Natural killer cell (primary cell): ENCODE data around the gene EIF2B2. TPM values are rescaled to one million over a fixed set of nuclear protein-coding genes. Genes with fewer than 3 reads are reported as not detected.

Experiments used
- ATAC-seq, 3 donors: fragments of 150-1000 bp in 2 of 3; fragments of 200-7000 bp in 1 of 3; cut with Tn5 transposase; 1 replicate in 1 of 3; 2 replicates in 2 of 3; pipeline ENCODE4 v1.10.0; 2021; ENCODE audit warnings: mild to moderate bottlenecking in 2 of 3, moderate library complexity in 2 of 3
- DNase-seq, 2 donors: peaks; one replicate each; pipeline versions ENCODE4 v3.0.0 to v3.0.0-alpha.2; 2013 to 2021; ENCODE audit warnings: mixed read lengths in 1 of 2
- H3K27ac ChIP-seq: one replicate; pipeline ENCODE4 v1.5.1; 2013; ENCODE audit warnings: mild to moderate bottlenecking, low read length
- H3K27me3 ChIP-seq: one replicate; pipeline ENCODE4 v1.6.1; 2013; ENCODE audit warnings: low read length; ENCODE audit not compliant: control insufficient read depth, insufficient read depth
- H3K36me3 ChIP-seq: one replicate; pipeline ENCODE4 v1.6.1; 2013; ENCODE audit warnings: low read length; ENCODE audit not compliant: control insufficient read depth, insufficient read depth
- H3K4me1 ChIP-seq: one replicate; pipeline ENCODE4 v1.6.1; 2013; ENCODE audit warnings: low read length; ENCODE audit not compliant: control insufficient read depth, insufficient read depth
- H3K4me3 ChIP-seq: one replicate; pipeline ENCODE4 v1.5.1; 2013; ENCODE audit warnings: low read length
- H3K9me3 ChIP-seq: one replicate; pipeline ENCODE4 v1.6.1; 2013; ENCODE audit warnings: low read length; ENCODE audit not compliant: control insufficient read depth, insufficient read depth
- H3K27ac Mint-ChIP-seq, 2 donors: one replicate each; pipeline ENCODE4 v1.8.0; 2022; ENCODE audit warnings: mild to moderate bottlenecking in 2 of 2, mixed read lengths in 2 of 2, moderate library complexity in 1 of 2
- H3K27me3 Mint-ChIP-seq, 2 donors: one replicate each; pipeline ENCODE4 v1.8.0; 2022; ENCODE audit warnings: low read depth in 2 of 2, mixed read lengths in 2 of 2
- H3K36me3 Mint-ChIP-seq: one replicate; pipeline ENCODE4 v1.8.0; 2022; ENCODE audit warnings: mixed read lengths
- H3K4me1 Mint-ChIP-seq, 2 donors: one replicate each; pipeline ENCODE4 v1.8.0; 2022; ENCODE audit warnings: mixed read lengths in 2 of 2
- H3K4me3 Mint-ChIP-seq: one replicate; pipeline ENCODE4 v1.8.0; 2022; ENCODE audit warnings: mild to moderate bottlenecking, moderate library complexity, mixed read lengths
- H3K9me3 Mint-ChIP-seq, 2 donors: one replicate each; pipeline ENCODE4 v1.8.0; 2022; ENCODE audit warnings: mixed read lengths in 2 of 2
- WGBS: methylation state at CpG from one replicate; pipeline ENCODE4 v1.1.7; 2013; ENCODE audit warnings: missing lambda C conversion rate; ENCODE audit not compliant: insufficient coverage; 5-methylcytosine and 5-hydroxymethylcytosine counted together
- intact Hi-C: fragments of 100-400 bp; cut with micrococcal nuclease; formaldehyde crosslinking; loops from one replicate; pipeline ENCODE4 v1.14.2; 2022
- total RNA-seq, 4 donors: library from RNA; stranded (reverse); fragments of 120-200 nt in 1 of 4; gene quantifications; one replicate each; pipeline versions ENCODE4 v1.2.3 to v1.2.4, GENCODE V29; 2013 to 2022
- TF ChIP-seq, protein P1 (sequence below): fragments of 200-600 bp; IDR thresholded peaks from one replicate; pipeline ENCODE4 v1.8.0; 2022; ENCODE audit warnings: antibody characterized with exemption

Gene EIF2B2
- total RNA-seq, 3 donors from 2014 or later (not counting 1 experiment from before 2014, with no cell fraction given) = 22.2 to 45.1 (median 31.2) TPM

DNA sequence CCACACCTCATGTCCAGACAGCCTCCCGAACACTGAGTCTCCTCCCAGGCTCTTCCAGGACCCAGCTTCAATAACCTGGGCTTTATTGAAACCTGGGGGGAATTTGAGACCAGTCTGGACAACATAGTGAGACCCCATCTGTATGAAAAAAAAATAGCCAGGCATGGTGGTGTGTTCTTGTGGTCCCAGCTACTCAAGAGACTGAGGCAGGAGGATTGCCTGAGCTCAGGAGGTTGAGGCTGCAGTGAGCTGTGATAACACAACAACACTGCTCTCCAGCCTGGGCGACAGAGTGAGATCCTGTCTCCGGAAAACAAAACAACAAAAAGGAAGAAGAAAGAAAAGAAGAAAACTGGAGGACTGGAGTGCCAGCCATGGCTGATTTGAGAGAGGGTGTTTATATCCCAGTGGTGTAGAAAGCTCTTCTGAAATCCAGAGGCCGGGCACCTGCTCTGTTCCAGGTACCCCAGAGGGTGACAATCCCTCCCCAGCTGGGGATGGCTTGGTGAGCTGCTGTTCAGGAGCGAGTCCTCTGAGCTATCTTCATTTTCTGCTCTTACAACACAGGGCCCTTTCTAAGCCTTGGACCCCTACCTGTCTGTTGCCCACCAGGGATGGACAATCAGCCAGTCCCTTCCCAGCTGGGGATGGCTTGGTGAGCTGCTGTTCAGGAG is 41.3 kb upstream of the EIF2B2 start:
- TF ChIP-seq, protein P1, sequence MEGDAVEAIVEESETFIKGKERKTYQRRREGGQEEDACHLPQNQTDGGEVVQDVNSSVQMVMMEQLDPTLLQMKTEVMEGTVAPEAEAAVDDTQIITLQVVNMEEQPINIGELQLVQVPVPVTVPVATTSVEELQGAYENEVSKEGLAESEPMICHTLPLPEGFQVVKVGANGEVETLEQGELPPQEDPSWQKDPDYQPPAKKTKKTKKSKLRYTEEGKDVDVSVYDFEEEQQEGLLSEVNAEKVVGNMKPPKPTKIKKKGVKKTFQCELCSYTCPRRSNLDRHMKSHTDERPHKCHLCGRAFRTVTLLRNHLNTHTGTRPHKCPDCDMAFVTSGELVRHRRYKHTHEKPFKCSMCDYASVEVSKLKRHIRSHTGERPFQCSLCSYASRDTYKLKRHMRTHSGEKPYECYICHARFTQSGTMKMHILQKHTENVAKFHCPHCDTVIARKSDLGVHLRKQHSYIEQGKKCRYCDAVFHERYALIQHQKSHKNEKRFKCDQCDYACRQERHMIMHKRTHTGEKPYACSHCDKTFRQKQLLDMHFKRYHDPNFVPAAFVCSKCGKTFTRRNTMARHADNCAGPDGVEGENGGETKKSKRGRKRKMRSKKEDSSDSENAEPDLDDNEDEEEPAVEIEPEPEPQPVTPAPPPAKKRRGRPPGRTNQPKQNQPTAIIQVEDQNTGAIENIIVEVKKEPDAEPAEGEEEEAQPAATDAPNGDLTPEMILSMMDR = no peak
- Histone ChIP-seq H3K4me1 (peaks cover 11% of the 10 kb centered on the region), H3K4me3 (no peak overlapping the region), H3K36me3 (no peaks in the 10 kb centered on the region), H3K9me3 (no peaks in the 10 kb centered on the region), H3K27ac (no peak overlapping the region), H3K27me3 (no peaks in the 10 kb centered on the region)
- H3K4me3 Mint-ChIP-seq = no peak overlapping the region
- H3K4me1 Mint-ChIP-seq = peaks cover 0 to 17% of the 10 kb centered on the region in 2 donors
- H3K9me3 Mint-ChIP-seq = no peaks in the 10 kb centered on the region
- ATAC-seq (no peak), DNase-seq (no peak)
- 92% methylated on average over 5 of the region's 5 CpGs for WGBS
- H3K36me3 Mint-ChIP-seq = no peaks in the 10 kb centered on the region
- intact Hi-C loops = no loop called here
- H3K27ac Mint-ChIP-seq = no peak overlapping the region
- peaks cover 11 to 18% of the 10 kb centered on the region in 2 donors for H3K27me3 Mint-ChIP-seq

DNA sequence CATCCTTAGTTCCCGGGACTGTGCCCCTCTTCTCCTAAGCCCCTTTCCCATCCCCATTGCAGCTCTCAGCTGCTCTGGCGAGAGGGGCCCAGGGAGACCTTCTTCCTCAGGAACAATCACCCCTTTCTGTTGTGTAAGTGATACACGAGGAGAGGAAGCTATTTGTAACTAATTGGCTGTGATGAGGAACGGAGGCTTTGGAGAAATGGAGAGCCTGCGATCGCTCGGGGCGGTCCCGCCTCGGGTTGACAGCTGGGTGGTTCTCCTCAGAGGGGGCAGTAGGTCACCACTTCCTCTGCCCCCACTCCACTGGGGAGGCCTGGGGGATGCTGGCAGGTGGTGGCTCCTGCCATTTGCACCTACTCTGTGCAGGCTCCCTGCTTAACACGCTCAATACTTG is 40.7 kb upstream of the EIF2B2 start:
- Histone ChIP-seq H3K4me3 (no peak overlapping the region), H3K4me1 (peaks cover 11% of the 10 kb centered on the region), H3K27ac (no peak overlapping the region), H3K9me3 (no peaks in the 10 kb centered on the region), H3K36me3 (no peaks in the 10 kb centered on the region), H3K27me3 (no peaks in the 10 kb centered on the region)
- intact Hi-C loops = no loop called here
- H3K27me3 Mint-ChIP-seq = peaks cover 8 to 18% of the 10 kb centered on the region in 2 donors
- H3K9me3 Mint-ChIP-seq = no peaks in the 10 kb centered on the region
- no peak overlapping the region for H3K4me3 Mint-ChIP-seq
- no peaks in the 10 kb centered on the region for H3K36me3 Mint-ChIP-seq
- WGBS = 32% methylated on average over 9 of the region's 11 CpGs
- H3K4me1 Mint-ChIP-seq = peaks cover 0 to 17% of the 10 kb centered on the region in 2 donors
- no peak for ATAC-seq
- DNase-seq = no peak
- TF ChIP-seq, protein P1 = no peak
- peak overlapping the region in 1 of 2 donors; percentile 25 for H3K27ac Mint-ChIP-seq

DNA sequence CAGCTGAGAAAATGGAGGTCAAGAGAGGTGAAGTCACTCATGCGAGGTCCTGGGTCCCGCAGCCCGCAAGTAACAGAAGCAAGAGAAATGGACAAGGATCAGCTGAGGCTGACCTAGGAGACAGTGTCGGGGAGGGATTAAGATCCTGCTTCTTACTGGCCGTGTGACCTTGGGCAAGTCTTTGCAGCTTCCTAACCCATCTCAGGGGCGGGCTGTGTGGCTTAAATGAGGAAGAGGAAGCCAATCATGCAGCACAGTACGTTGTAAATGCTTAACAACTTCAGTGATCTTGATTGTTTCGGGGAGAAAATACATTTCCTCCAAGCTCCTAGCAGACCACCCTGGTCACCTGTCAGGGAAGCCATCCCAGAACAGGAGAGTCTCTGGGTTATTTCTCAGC is 40.2 kb upstream of the EIF2B2 start:
- H3K4me3 Mint-ChIP-seq = no peak overlapping the region
- H3K9me3 ChIP-seq = no peaks in the 10 kb centered on the region
- no peak overlapping the region for H3K27ac ChIP-seq
- H3K27me3 Mint-ChIP-seq = peaks cover 10 to 18% of the 10 kb centered on the region in 2 donors
- peaks cover 11% of the 10 kb centered on the region for H3K4me1 ChIP-seq
- no peaks in the 10 kb centered on the region for H3K36me3 Mint-ChIP-seq
- H3K27me3 ChIP-seq = no peaks in the 10 kb centered on the region
- H3K9me3 Mint-ChIP-seq = no peaks in the 10 kb centered on the region
- intact Hi-C loops = no loop called here
- peaks cover 0 to 17% of the 10 kb centered on the region in 2 donors for H3K4me1 Mint-ChIP-seq
- 62% methylated on average over 8 of the region's 8 CpGs for WGBS
- H3K4me3 ChIP-seq = no peak overlapping the region
- DNase-seq (no peak), ATAC-seq (no peak)
- no peaks in the 10 kb centered on the region for H3K36me3 ChIP-seq
- TF ChIP-seq, protein P1 = no peak
- H3K27ac Mint-ChIP-seq = peak overlapping the region in 1 of 2 donors; percentile 25
